Measurements from ENCODE around the gene STX12. TPM values are rescaled to one million over a fixed set of nuclear protein-coding genes. Genes with fewer than 3 reads are reported as not detected.
A peak's percentile ranks its signal among the peaks of the same experiment; 100 is the strongest.

Gene STX12
- polyA plus RNA-seq, 1 of the 3 experiments (the other 2 are of a cell fraction): 12.9 TPM

- peak overlapping the region; percentile 49; the same call in 1 of the 2 replicates for H3K9ac ChIP-seq
- CTCF ChIA-PET: interaction anchor here (0.8 to 1.9 kb wide), 22 partner anchors 10 to 423 kb away, joined by 3 to 27 read pairs (median 4); partner anchors contain the start of genes IFI6, PPP1R8 and STX12
- no peak for TF ChIP-seq EZH2phosphoT487 (IDR thresholded peaks at IDR 0.05; ENCODE audit: borderline replicate concordance, low read depth)
- TF ChIP-seq EP300 (IDR thresholded peaks at IDR 0.05; ENCODE audit: borderline replicate concordance in 1 of 2, low read depth in 1 of 2, low read length in 1 of 2): no peak
- TF ChIP-seq NFIC (IDR thresholded peaks at IDR 0.05; ENCODE audit: borderline replicate concordance): no peak
- TF ChIP-seq MEF2A (IDR thresholded peaks at IDR 0.05; ENCODE audit: borderline replicate concordance, low read depth): no peak
- TF ChIP-seq SMC3 (IDR thresholded peaks at IDR 0.05; ENCODE audit: low read depth, low read length): no peak
- no peak for TF ChIP-seq PBX3 (IDR thresholded peaks at IDR 0.05)
- TF ChIP-seq TEAD4 (IDR thresholded peaks at IDR 0.05; ENCODE audit: borderline replicate concordance, insufficient read depth): no peak
- no peak for TF ChIP-seq GABPA (IDR thresholded peaks at IDR 0.05; ENCODE audit: low read depth)
- no peak for TF ChIP-seq RFX5 (IDR thresholded peaks at IDR 0.05; ENCODE audit: low read length)
- no peak for TF ChIP-seq RAD21 (IDR thresholded peaks at IDR 0.05; ENCODE audit: low read length)
- no peak for TF ChIP-seq YY1 (IDR thresholded peaks at IDR 0.05; ENCODE audit: low read depth)
- TF ChIP-seq NRF1 (IDR thresholded peaks at IDR 0.05; ENCODE audit: low read depth, low read length): no peak
- no peak for TF ChIP-seq USF1 (IDR thresholded peaks at IDR 0.05; ENCODE audit: borderline replicate concordance, low read depth)
- TF ChIP-seq ZBTB33 (IDR thresholded peaks at IDR 0.05; ENCODE audit: borderline replicate concordance, low read depth): no peak
- TF ChIP-seq ELF1 (IDR thresholded peaks at IDR 0.05): no peak
- no peak for TF ChIP-seq USF2 (IDR thresholded peaks at IDR 0.05; ENCODE audit: borderline replicate concordance, low read depth, low read length)
- peak overlapping the region; percentile 100 for H2AFZ ChIP-seq (ENCODE audit: low read depth)
- H3K4me2 ChIP-seq: peak overlapping the region; percentile 54
- H3K9me3 ChIP-seq: no peaks in the 10 kb centered on the region
- H3K4me1 ChIP-seq (ENCODE audit: control insufficient read depth in 1 of 2, insufficient read depth in 2 of 2, low read depth in 1 of 2, low read length in 1 of 2): peaks cover 3 to 5% of the 10 kb centered on the region in 2 experiments; a peak in 2 of 4 replicates
- DNase-seq: peak; percentile 9
- H3K4me3 ChIP-seq (ENCODE audit: low read depth in 2 of 2, low read length in 1 of 2): peak overlapping the region in 1 of 2 experiments; percentile 33; a peak in 2 of 4 replicates
- no peaks in the 10 kb centered on the region for H3K9me2 ChIP-seq
- H4K20me1 ChIP-seq (ENCODE audit: insufficient read depth): no peaks in the 10 kb centered on the region
- H3K27me3 ChIP-seq (ENCODE audit: insufficient read depth): no peaks in the 10 kb centered on the region
- 98% methylated on average over 6 of the region's 9 CpGs for WGBS (ENCODE audit: low lambda C conversion rate)
- peaks cover 22% of the 10 kb centered on the region for H3K79me2 ChIP-seq (ENCODE audit: insufficient read depth)
- POLR2A ChIA-PET: interaction anchor here (0.7 to 1.6 kb wide), 6 partner anchors 13 to 106 kb away, joined by 3 to 9 read pairs (median 3); partner anchors contain the start of genes IFI6, PPP1R8 and STX12
- peaks cover 0 to 9% of the 10 kb centered on the region in 2 experiments for H3K36me3 ChIP-seq (replicated peaks in 1 of 2; ENCODE audit: control insufficient read depth in 1 of 2, insufficient read depth in 2 of 2, low read length in 1 of 2)
- no peaks in the 10 kb centered on the region for H3F3A ChIP-seq (replicated peaks; ENCODE audit: insufficient read depth)
- H3K27ac ChIP-seq (ENCODE audit: low read depth in 2 of 2, low read length in 1 of 2): peak overlapping the region; percentile 62 to 67
Measured at GRCh38 chr1:27724961-27725373, 48.1 kb upstream of the STX12 start.

Measured in SK-N-SH (cell line).